ENCODE measurements around the gene NKX6-2.
A peak's percentile ranks its signal among the peaks of the same experiment; 100 is the strongest.
"Not testable (repeated sequence)": the region's sequence is repeated elsewhere in the genome, so short reads cannot be mapped to it uniquely, and the experiment has no call there.

NKX6-2 gene

DNA sequence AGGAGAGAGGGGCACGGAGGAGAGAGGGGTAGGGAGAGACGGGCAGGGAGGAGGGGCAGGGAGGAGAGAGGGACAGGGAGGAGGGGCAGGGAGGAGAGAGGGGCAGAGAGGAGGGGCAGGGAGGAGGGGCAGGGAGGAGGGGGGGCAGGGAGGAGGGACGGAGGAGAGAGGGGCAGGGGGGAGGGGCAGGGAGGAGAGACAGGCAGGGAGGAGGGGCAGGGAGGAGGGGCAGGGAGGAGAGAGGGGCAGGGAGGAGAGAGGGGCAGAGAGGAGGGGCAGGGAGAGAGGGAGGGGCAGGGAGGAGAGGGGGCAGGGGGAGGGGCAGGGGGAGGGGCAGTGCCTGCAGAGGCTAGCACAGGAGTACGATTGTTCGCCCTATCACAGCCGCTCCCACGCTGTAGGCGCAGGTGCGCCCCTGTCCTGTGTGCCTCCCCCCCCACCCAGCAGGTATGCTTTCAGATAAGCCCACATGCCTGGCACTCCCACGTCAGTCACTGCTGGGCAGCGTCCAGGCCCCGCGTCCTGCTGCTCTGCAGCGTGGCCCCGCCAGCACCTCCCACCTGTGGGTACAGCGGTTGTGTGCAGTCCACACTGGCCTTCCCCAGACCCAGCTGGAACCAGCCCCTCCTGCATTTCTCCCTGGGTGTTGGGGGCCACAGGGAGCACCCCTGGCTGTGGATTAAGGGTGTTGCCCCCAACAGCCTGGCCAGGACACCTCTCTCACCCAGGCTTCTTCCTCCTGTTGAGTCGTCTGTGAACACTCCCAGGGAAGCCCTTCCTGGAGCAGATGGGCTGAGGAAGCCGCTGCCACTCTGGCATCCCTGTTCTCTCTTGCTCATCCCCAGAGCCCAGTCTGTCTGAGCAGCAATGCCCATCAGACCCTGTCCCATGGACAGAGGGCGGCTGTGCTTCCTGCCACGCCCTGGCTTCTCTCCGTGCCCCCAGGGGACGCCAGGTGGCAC is 10.8 kb downstream of the NKX6-2 start:
- H3K27me3 ChIP-seq: no peaks in the 10 kb centered on the region
- peaks cover 4% of the 10 kb centered on the region; the same call in 1 of the 2 replicates for H3K9me3 ChIP-seq
- no peak for TF ChIP-seq Cebpa-rat (IDR thresholded peaks at IDR 0.05)
- H3K4me1 ChIP-seq: peaks cover 64% of the 10 kb centered on the region
- H3K4me2 ChIP-seq: peak overlapping the region; percentile 91
- H4K20me1 ChIP-seq: peaks cover 34% of the 10 kb centered on the region; the same call in 1 of the 2 replicates
- H3K9ac ChIP-seq: no peak overlapping the region
- peak overlapping the region; percentile 24; the same call in 1 of the 2 replicates for H3K27ac ChIP-seq
- H3K36me3 ChIP-seq: peaks cover 9% of the 10 kb centered on the region
- H3K4me3 ChIP-seq: no peak overlapping the region

GRCh38 chr10:132774181-132774901 is 11.6 kb downstream of the NKX6-2 start:
- H3K27ac ChIP-seq: peak overlapping the region; percentile 73
- TF ChIP-seq Cebpa-rat (IDR thresholded peaks at IDR 0.05): no peak
- peaks cover 55% of the 10 kb centered on the region for H3K4me1 ChIP-seq

GRCh38 chr10:132772816-132773215 is 13.1 kb downstream of the NKX6-2 start:
- not testable (repeated sequence) for H3K4me3 ChIP-seq, H3K27me3 ChIP-seq, H3K9ac ChIP-seq, H3K4me2 ChIP-seq, H3K27ac ChIP-seq
- Histone ChIP-seq H4K20me1 (peaks cover 19% of the 10 kb centered on the region; the same call in 1 of the 2 replicates), H3K4me1 (peaks cover 40% of the 10 kb centered on the region), H3K9me3 (peaks cover 20% of the 10 kb centered on the region), H3K36me3 (peaks cover 29% of the 10 kb centered on the region)

More at GRCh38 chr10:132774181-132774901, 11.6 kb downstream of the NKX6-2 start:
- Histone ChIP-seq H3K4me3 (peak overlapping the region; percentile 36; the same call in 1 of the 2 replicates), H3K27me3 (no peaks in the 10 kb centered on the region), H3K36me3 (peaks cover 14% of the 10 kb centered on the region), H4K20me1 (peaks cover 29% of the 10 kb centered on the region; the same call in 1 of the 2 replicates), H3K9me3 (peaks cover 7% of the 10 kb centered on the region; the same call in 1 of the 2 replicates), H3K4me2 (peak overlapping the region; percentile 83), H3K9ac (peak overlapping the region; percentile 68)

- H3K4me2 ChIP-seq: no peak overlapping the region
- H3K27ac ChIP-seq: no peak overlapping the region
- peaks cover 10% of the 10 kb centered on the region for H4K20me1 ChIP-seq
- TF ChIP-seq Cebpa-rat (IDR thresholded peaks at IDR 0.05): no peak
- no peak overlapping the region for H3K9ac ChIP-seq
- H3K36me3 ChIP-seq: peaks cover 29% of the 10 kb centered on the region
- H3K4me1 ChIP-seq: peaks cover 22% of the 10 kb centered on the region
- no peak overlapping the region for H3K4me3 ChIP-seq
- H3K27me3 ChIP-seq: no peaks in the 10 kb centered on the region
- peaks cover 20% of the 10 kb centered on the region for H3K9me3 ChIP-seq
These were observed 15.6 kb downstream of the NKX6-2 start for GRCh38 chr10:132770061-132771021.

- H3K27ac ChIP-seq: no peak overlapping the region
These were observed 17.4 kb downstream of the NKX6-2 start for GRCh38 chr10:132768346-132769248.

GRCh38 chr10:132766291-132766690 is 19.7 kb downstream of the NKX6-2 start:
- H3K27ac ChIP-seq: no peak overlapping the region
- H3K9ac ChIP-seq: no peak overlapping the region
- no peak overlapping the region for H3K4me3 ChIP-seq
- no peak overlapping the region for H3K4me2 ChIP-seq
- H3K4me1 ChIP-seq: peaks cover 12% of the 10 kb centered on the region; the same call in 1 of the 2 replicates
- H3K27me3 ChIP-seq: no peaks in the 10 kb centered on the region
- TF ChIP-seq Cebpa-rat (IDR thresholded peaks at IDR 0.05): no peak
- peaks cover 29% of the 10 kb centered on the region for H3K36me3 ChIP-seq
- H3K9me3 ChIP-seq: peaks cover 16% of the 10 kb centered on the region
- peaks cover 13% of the 10 kb centered on the region for H4K20me1 ChIP-seq

More at GRCh38 chr10:132768346-132769248, 17.4 kb downstream of the NKX6-2 start:
- Histone ChIP-seq H3K4me2 (no peak overlapping the region), H4K20me1 (peaks cover 13% of the 10 kb centered on the region), H3K9ac (no peak overlapping the region), H3K4me3 (no peak overlapping the region), H3K27me3 (no peaks in the 10 kb centered on the region), H3K9me3 (peaks cover 20% of the 10 kb centered on the region), H3K4me1 (peaks cover 13% of the 10 kb centered on the region), H3K36me3 (peaks cover 29% of the 10 kb centered on the region)
- TF ChIP-seq Cebpa-rat (IDR thresholded peaks at IDR 0.05): no peak

GRCh38 chr10:132765435-132765834 is 20.5 kb downstream of the NKX6-2 start:
- Histone ChIP-seq H3K27me3 (no peaks in the 10 kb centered on the region), H3K9me3 (peaks cover 16% of the 10 kb centered on the region), H3K4me3 (no peak overlapping the region), H3K36me3 (peaks cover 29% of the 10 kb centered on the region), H3K4me1 (peaks cover 12% of the 10 kb centered on the region; the same call in 1 of the 2 replicates), H4K20me1 (peaks cover 13% of the 10 kb centered on the region), H3K4me2 (peak overlapping the region; percentile 42), H3K9ac (no peak overlapping the region), H3K27ac (no peak overlapping the region)
- no peak for TF ChIP-seq Cebpa-rat (IDR thresholded peaks at IDR 0.05)

- H4K20me1 ChIP-seq: peaks cover 13% of the 10 kb centered on the region
- no peak overlapping the region for H3K4me2 ChIP-seq
- H3K9ac ChIP-seq: no peak overlapping the region
- H3K27me3 ChIP-seq: no peaks in the 10 kb centered on the region
- TF ChIP-seq Cebpa-rat (IDR thresholded peaks at IDR 0.05): no peak
- peaks cover 11% of the 10 kb centered on the region for H3K9me3 ChIP-seq
- no peak overlapping the region for H3K4me3 ChIP-seq
- no peak overlapping the region for H3K27ac ChIP-seq
- H3K36me3 ChIP-seq: peaks cover 30% of the 10 kb centered on the region
- peaks cover 12% of the 10 kb centered on the region; the same call in 1 of the 2 replicates for H3K4me1 ChIP-seq
These were observed 21.8 kb downstream of the NKX6-2 start for GRCh38 chr10:132764108-132764507.
